Body of pancreas (tissue), 4 donors: ENCODE data around the gene DLG3. TPM values are rescaled to one million over a fixed set of nuclear protein-coding genes. Genes with fewer than 3 reads are reported as not detected.

Experiments
- ATAC-seq: fragments of 150-250 bp; one replicate; pipeline ENCODE4 v1.9.1; 2016
- DNase-seq, 4 donors: peaks; one replicate each; pipeline ENCODE4 v3.0.0-alpha.2; 2019
- H3K27ac ChIP-seq, 4 donors: fragments of 200-600 bp; sonication (generic); 1 replicate in 3 of 4; 2 replicates in 1 of 4; pipeline versions ENCODE4 v1.5.1 to v1.6.1; 2016 to 2019; ENCODE audit warnings: mild to moderate bottlenecking in 1 of 4, mixed read lengths in 1 of 4, moderate library complexity in 1 of 4
- H3K27me3 ChIP-seq, 2 donors: fragments of 200-600 bp; sonication (generic); one replicate each; pipeline ENCODE4 v1.6.0; 2016; ENCODE audit warnings: mild to moderate bottlenecking in 1 of 2
- H3K36me3 ChIP-seq, 2 donors: fragments of 200-600 bp; sonication (generic); replicated peaks in 1 of 2; 2 replicates each; pipeline ENCODE4 v1.5.1; 2016; ENCODE audit warnings: low read depth in 2 of 2; ENCODE audit not compliant: insufficient read depth in 1 of 2
- H3K4me1 ChIP-seq: fragments of 200-600 bp; sonication (generic); one replicate; pipeline ENCODE4 v1.6.0; 2016
- H3K4me3 ChIP-seq, 2 donors: fragments of 200-600 bp; sonication (generic); 1 replicate in 1 of 2; 2 replicates in 1 of 2; pipeline ENCODE4 v1.5.1; 2016 to 2019
- H3K9me3 ChIP-seq, 3 donors: fragments of 200-600 bp; sonication (generic); 1 replicate in 2 of 3; 2 replicates in 1 of 3; pipeline ENCODE4 v1.5.1; 2016
- POLR2A ChIP-seq, 3 donors: fragments of 450-650 bp; IDR thresholded peaks; one replicate each; pipeline ENCODE4 v1.6.1; 2016; ENCODE audit warnings: antibody characterized with exemption in 3 of 3, mild to moderate bottlenecking in 2 of 3
- WGBS, 2 donors: methylation state at CpG; one replicate each; pipeline ENCODE4 v1.1.5; 2017; 5-methylcytosine and 5-hydroxymethylcytosine counted together
- intact Hi-C: fragments of 100-400 bp; cut with DNase I; formaldehyde crosslinking; loops from one replicate; pipeline ENCODE4 v1.15.1; 2023
- total RNA-seq, 2 donors: library from RNA; depleted of rRNA; stranded (reverse); fragments of >200 nt; gene quantifications; one replicate each; pipeline ENCODE4 v1.1.0, GENCODE V29; 2016
- TF ChIP-seq, protein P1 (sequence below), 7 experiments: fragments of 450-650 bp in 4 of 7; fragments of 200-600 bp in 3 of 7; sonication (generic) in 3 of 7; IDR thresholded peaks; one replicate each; pipeline ENCODE4 v1.5.1; 2016 to 2019; ENCODE audit warnings: antibody characterized with exemption in 7 of 7

The DLG3 gene
- total RNA-seq, 2 donors from 2014 or later: 26.0 to 26.7 TPM

GRCh38 chrX:70423936-70424675, 20.5 kb upstream of the DLG3 start:
- TF ChIP-seq, protein P1, sequence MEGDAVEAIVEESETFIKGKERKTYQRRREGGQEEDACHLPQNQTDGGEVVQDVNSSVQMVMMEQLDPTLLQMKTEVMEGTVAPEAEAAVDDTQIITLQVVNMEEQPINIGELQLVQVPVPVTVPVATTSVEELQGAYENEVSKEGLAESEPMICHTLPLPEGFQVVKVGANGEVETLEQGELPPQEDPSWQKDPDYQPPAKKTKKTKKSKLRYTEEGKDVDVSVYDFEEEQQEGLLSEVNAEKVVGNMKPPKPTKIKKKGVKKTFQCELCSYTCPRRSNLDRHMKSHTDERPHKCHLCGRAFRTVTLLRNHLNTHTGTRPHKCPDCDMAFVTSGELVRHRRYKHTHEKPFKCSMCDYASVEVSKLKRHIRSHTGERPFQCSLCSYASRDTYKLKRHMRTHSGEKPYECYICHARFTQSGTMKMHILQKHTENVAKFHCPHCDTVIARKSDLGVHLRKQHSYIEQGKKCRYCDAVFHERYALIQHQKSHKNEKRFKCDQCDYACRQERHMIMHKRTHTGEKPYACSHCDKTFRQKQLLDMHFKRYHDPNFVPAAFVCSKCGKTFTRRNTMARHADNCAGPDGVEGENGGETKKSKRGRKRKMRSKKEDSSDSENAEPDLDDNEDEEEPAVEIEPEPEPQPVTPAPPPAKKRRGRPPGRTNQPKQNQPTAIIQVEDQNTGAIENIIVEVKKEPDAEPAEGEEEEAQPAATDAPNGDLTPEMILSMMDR (IDR thresholded peaks at IDR 0.05): no peak
- TF ChIP-seq POLR2A (IDR thresholded peaks at IDR 0.05): no peak
- ATAC-seq (no peak), DNase-seq (no peak)
- no peak overlapping the region for H3K27ac ChIP-seq
- H3K27me3 ChIP-seq: no peaks in the 10 kb centered on the region
- H3K4me3 ChIP-seq: no peak overlapping the region
- no peaks in the 10 kb centered on the region for H3K4me1 ChIP-seq
- H3K9me3 ChIP-seq: no peaks in the 10 kb centered on the region
- WGBS, 2 donors: 86 to 87% methylated on average over 3 to 10 of the region's 10 CpGs
- no peaks in the 10 kb centered on the region for H3K36me3 ChIP-seq
- intact Hi-C loops: loop anchor here (10.0 kb wide), 1 partner anchor 241 kb away; no protein-coding TSS in a partner anchor

DNA sequence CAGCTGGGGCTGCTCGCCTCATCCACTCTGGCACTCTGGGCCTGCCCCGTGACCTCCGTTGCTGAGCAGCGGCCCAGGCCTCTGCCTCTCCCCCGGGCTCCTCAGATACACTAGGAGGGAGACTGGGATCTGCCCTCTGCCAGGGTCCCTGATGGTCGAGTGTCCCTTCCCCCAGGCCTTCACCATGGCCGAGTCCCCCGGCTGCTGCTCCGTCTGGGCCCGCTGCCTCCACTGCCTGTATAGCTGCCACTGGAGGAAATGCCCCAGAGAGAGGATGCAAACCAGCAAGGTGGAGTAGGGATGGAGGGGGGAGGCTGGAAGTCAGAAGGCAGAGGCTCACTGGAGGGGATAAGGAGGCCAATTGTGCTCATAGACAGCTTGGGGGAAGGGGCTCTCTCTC, 19.8 kb upstream of the DLG3 start:
- ATAC-seq (no peak), DNase-seq (no peak)
- intact Hi-C loops: loop anchor here (10.0 kb wide), 1 partner anchor 240 kb away; no protein-coding TSS in a partner anchor
- 89% methylated on average over 8 of the region's 10 CpGs; no CpG with 5 or more reads in 1 of the 2 donors for WGBS, 2 donors
- Histone ChIP-seq H3K36me3 (no peaks in the 10 kb centered on the region), H3K27me3 (no peaks in the 10 kb centered on the region), H3K4me1 (no peaks in the 10 kb centered on the region), H3K9me3 (no peaks in the 10 kb centered on the region), H3K27ac (no peak overlapping the region), H3K4me3 (no peak overlapping the region)
- no peak for TF ChIP-seq POLR2A (IDR thresholded peaks at IDR 0.05)
- TF ChIP-seq, protein P1 (IDR thresholded peaks at IDR 0.05): no peak

- 80 to 83% methylated on average over 8 to 9 of the region's 15 CpGs for WGBS, 2 donors
- no peak for ATAC-seq
- Histone ChIP-seq H3K36me3 (no peaks in the 10 kb centered on the region), H3K27me3 (no peaks in the 10 kb centered on the region), H3K27ac (no peak overlapping the region), H3K4me3 (no peak overlapping the region), H3K4me1 (no peaks in the 10 kb centered on the region), H3K9me3 (no peaks in the 10 kb centered on the region)
- DNase-seq: no peak
- intact Hi-C loops: loop anchor here (10.0 kb wide), 1 partner anchor 238 kb away; no protein-coding TSS in a partner anchor
- TF ChIP-seq, protein P1 (IDR thresholded peaks at IDR 0.05): no peak
- TF ChIP-seq POLR2A (IDR thresholded peaks at IDR 0.05): no peak
Measured at GRCh38 chrX:70426286-70427278, 18.1 kb upstream of the DLG3 start.

- H3K4me3 ChIP-seq: no peak overlapping the region
- no peaks in the 10 kb centered on the region for H3K4me1 ChIP-seq
- 10 to 22% methylated on average over 1 of the region's 2 CpGs for WGBS, 2 donors
- TF ChIP-seq POLR2A (IDR thresholded peaks at IDR 0.05): no peak
- TF ChIP-seq, protein P1 (IDR thresholded peaks at IDR 0.05): no peak
- DNase-seq: no peak
- intact Hi-C loops: loop anchor here (10.0 kb wide), 1 partner anchor 237 kb away; no protein-coding TSS in a partner anchor
- H3K27ac ChIP-seq: no peak overlapping the region
- no peaks in the 10 kb centered on the region for H3K9me3 ChIP-seq
- no peaks in the 10 kb centered on the region for H3K27me3 ChIP-seq
- ATAC-seq: no peak
- H3K36me3 ChIP-seq: no peaks in the 10 kb centered on the region
Measured at GRCh38 chrX:70427365-70427764, 17.3 kb upstream of the DLG3 start.
